Stimulated activated CD8-positive, alpha-beta memory T cell treated with anti-CD3 and anti-CD28 coated beads, Interleukin-7, amount 100 ng/mL, for 24 hours (primary cell): ENCODE data around the gene SH3D21.

Source experiments
- DNase-seq: peaks from one replicate; pipeline ENCODE4 v3.0.0-alpha.2; 2020; ENCODE audit warnings: low read depth

SH3D21 gene

DNA sequence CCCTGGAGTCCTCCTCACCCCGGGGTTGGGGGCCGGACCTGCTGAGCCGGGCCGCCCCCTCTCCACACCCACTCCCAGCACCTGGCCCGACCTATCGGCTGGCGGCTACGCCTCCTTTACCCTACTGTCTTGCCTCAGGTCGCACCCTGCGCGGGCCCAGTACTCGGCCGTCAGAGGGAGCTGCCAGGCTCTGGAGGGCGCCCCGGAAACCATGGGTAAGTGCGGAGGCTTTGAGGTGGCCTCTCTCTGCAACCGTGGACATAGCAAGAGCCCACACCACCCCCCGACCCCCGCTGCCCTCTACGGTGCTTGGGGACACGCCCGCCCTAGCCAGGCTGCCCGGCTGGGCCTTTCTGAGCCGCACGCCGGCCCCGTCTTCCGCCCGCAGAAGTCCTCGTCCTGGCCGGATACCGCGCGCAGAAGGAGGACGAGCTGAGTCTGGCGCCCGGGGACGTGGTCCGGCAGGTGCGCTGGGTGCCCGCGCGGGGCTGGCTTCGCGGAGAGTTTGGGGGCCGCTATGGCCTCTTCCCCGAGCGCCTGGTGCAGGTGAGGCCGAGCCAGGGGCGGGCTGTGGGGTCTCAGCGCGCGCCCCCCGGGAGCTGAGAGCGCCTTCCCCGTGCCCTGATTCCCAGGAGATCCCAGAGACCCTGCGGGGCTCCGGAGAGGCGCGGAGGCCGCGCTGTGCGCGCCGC, at the start of gene SH3D21:
Gene SH3D21, plus strand, starts transcription at position 159 of the 692 bp plus-strand sequence. Its CDS starts 53 bp downstream, at position 212.
- DNase-seq: no peak

GRCh38 chr1:36256558-36257374, 49.4 kb upstream of the SH3D21 start:
- DNase-seq: no peak

GRCh38 chr1:36257375-36257767, 48.8 kb upstream of the SH3D21 start:
- no peak for DNase-seq

- no peak for DNase-seq
Observed at GRCh38 chr1:36258960-36259344, 47.2 kb upstream of the SH3D21 start.

DNA sequence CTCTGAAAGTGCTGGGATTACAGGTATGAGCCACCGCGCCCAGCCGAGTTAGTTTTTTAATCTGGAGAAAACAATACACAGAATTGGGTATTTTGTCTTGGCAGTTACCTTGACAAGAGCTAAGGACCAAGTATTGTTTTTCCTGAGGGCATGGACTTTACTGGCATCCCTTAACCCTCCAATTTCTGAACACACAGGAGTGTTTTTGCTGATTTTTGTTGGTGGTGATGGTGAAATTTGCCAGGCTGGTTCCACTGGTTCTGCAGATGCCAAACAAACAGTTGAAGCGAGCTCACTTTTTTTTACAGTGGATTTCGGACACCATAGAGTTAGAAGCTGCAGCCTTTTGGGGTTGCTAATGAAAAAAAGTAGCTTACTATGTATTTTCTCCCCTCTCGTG, 37.2 kb upstream of the SH3D21 start:
- DNase-seq: no peak

DNA sequence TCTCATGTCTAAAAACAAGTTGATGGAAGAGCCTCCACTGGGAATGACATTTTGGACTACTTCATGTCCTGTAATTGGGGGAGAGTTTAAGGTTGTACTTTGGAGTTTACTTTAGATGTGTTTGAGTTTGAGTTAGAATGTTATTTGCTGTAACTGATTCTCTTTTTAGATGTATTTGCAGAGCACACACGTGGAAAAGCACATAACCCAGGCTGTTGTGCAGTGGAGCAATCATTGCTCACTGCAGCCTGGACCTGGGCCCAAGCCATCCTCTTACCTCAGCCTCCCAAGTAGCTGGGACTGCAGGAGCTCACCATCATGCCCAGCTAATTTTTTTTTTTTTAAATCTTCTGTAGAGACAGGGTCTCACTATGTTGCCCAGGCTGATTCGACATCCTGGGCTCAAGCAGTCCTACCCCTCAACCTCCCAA, 36.7 kb upstream of the SH3D21 start:
- DNase-seq: no peak

- no peak for DNase-seq
Observed at GRCh38 chr1:36273024-36273423, 33.1 kb upstream of the SH3D21 start.

GRCh38 chr1:36274201-36274600, 32.0 kb upstream of the SH3D21 start:
- DNase-seq: no peak

GRCh38 chr1:36276688-36277087, 29.5 kb upstream of the SH3D21 start:
- DNase-seq: no peak

- DNase-seq: no peak
Observed at GRCh38 chr1:36279110-36279788, 26.9 kb upstream of the SH3D21 start.

DNA sequence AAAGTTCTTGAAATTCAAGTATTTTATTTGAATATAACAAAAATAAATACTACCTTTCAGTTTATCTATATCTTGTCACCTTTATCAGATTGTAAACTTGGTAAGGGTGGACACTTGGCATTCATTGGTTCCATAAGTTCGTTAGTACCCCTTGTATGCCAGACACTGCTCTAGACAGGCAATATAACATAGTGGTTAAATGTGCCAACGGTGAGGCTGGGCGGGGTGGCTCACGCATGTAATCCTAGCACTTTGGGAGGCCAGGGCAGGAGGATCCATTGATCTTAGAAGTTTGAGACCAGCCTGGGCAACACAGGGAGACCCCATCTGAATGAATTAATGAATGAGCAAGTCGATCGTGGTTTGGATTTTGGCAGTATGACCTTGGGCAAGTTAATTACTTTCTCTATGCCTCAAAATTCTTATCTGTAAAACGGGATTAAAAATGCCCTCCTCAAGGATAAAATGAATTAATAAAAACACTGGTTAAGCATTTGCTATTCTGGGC, 26.3 kb upstream of the SH3D21 start:
- no peak for DNase-seq

- DNase-seq: no peak
Observed at GRCh38 chr1:36284061-36284460, 22.1 kb upstream of the SH3D21 start.

DNA sequence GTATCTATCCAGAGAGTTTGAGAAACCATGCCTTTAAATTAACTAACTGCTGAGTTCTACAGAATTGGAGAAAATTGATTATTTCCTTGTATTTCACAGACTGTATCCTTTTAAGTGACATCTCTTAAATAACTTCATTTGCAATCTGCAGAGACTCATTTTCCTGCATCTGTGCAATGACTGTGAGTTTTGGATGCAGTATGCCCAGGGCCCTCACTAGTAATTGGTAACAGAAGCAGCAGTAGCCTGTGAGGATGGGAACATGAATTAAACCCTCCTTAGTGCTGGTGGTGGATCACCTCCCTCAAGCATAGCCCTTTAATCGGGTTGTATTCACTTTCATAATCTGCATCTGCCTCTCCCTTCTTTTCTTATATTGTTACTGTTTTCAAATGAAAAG, 21.7 kb upstream of the SH3D21 start:
- no peak for DNase-seq

GRCh38 chr1:36285443-36286101, 20.6 kb upstream of the SH3D21 start:
- DNase-seq: no peak

GRCh38 chr1:36286802-36287201, 19.4 kb upstream of the SH3D21 start:
- DNase-seq: no peak

DNA sequence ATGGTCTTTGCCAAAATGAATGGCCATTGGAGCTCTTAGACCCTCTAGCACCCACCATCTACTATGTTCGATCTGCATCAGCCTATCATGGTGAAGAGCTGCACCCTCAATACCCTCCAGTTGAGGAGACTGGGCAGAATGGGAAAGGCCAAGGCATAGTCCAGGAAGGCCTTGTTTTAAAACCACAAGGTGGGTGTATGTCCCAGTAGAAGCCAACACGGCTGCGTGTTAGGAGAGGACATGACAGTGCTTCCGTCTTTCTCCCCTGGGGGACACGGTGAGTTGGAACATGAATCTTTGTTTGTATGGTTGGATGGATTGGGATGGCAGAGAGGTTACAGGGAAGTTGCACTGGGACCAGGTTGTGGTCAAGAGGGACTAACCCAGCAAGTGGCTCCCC, 18.6 kb upstream of the SH3D21 start:
- no peak for DNase-seq

GRCh38 chr1:36295390-36295789, 10.8 kb upstream of the SH3D21 start:
- DNase-seq: no peak

DNA sequence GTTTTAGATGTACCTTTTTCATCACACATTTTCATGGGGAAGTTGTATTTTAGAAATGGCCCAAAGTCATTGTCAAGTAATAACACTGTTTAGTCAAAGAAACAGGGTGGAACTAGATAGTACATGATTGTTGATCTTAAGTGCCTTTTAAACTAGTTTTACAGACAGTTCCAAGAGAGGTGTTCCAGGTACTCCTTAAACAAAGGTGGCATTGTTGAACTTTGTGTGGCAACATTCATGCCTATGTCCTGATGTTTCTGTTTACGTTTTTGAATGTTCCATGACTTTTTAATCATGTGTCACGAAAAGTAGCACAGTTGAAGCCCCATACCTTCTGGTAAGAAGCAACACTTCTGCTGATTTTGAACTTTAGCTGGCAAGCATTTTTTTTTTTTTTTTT, 9.1 kb upstream of the SH3D21 start:
- no peak for DNase-seq

- no peak for DNase-seq
Observed at GRCh38 chr1:36298640-36299039, 7.5 kb upstream of the SH3D21 start.

GRCh38 chr1:36300526-36300925, 5.6 kb upstream of the SH3D21 start:
- DNase-seq: no peak

- no peak for DNase-seq
Observed at GRCh38 chr1:36301220-36301619, 4.9 kb upstream of the SH3D21 start.

GRCh38 chr1:36303244-36303643, 2.9 kb upstream of the SH3D21 start:
- no peak for DNase-seq
